AG10803 (cell line): ENCODE results near the gene TMEM106C.

Source experiments
- DNase-seq: peaks from one replicate; pipeline ENCODE4 v3.0.0; 2010; ENCODE audit warnings: low read depth
- H3K4me3 ChIP-seq: 2 replicates; pipeline ENCODE4 v1.5.1; 2011; ENCODE audit warnings: mild to moderate bottlenecking, low read length, control low read depth
- CTCF ChIP-seq: conservative IDR thresholded peaks from 2 replicates; pipeline ENCODE4 v1.5.1; 2011; ENCODE audit warnings: mild to moderate bottlenecking, low read length, control low read depth, inconsistent platforms

TMEM106C gene

GRCh38 chr12:48016373-48017020, 53.1 kb downstream of the TMEM106C start:
- no peak for TF ChIP-seq CTCF
- no peak for DNase-seq
- no peak overlapping the region for H3K4me3 ChIP-seq

- DNase-seq, result no peak
- H3K4me3 ChIP-seq, result no peak overlapping the region
- no peak for TF ChIP-seq CTCF
These were observed 54.1 kb downstream of the TMEM106C start for GRCh38 chr12:48017496-48017895.

DNA sequence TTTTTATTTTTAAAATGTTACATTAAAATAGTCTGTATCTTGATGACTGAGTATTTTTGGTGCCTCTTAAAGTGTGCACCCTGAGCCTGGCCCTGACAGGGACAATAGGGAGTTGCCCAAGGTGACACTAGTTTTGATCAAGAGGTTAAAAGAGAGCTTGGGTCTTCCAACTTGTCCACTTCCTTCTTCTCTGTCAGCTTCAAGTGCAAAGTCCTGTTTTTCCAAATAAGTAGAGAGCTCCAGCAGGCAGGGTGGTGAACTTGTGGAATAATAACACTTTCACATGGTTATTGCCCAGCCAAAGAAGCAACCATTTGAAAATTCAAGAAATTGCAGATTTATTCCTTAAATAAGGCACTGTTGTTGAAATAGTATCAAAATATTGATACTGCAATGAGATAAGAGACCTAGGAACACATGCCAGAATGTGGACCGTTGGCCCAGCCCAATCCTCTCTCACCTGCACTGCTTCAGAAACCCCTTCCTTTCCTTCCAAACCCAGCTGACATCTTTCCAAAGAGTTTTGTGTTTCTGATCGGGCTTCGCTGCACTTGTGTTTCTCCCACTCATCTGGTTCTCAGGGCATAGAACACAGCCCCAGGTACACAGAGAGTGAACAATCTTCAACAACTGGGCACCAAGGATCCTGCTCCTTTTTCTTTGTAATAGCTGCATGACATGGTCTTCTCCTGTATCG, 54.7 kb downstream of the TMEM106C start:
- TF ChIP-seq CTCF, result no peak
- H3K4me3 ChIP-seq, result no peak overlapping the region
- no peak for DNase-seq
